GM18909 (cell line): ENCODE results near the gene CCNA1.

Experiments used
- ATAC-seq: cut with Tn5 transposase; IDR thresholded peaks from one replicate; pipeline ENCODE4 v1.9.1; 2021; ENCODE audit warnings: mild to moderate bottlenecking; ENCODE audit not compliant: unreplicated experiment, poor library complexity

The CCNA1 gene

DNA sequence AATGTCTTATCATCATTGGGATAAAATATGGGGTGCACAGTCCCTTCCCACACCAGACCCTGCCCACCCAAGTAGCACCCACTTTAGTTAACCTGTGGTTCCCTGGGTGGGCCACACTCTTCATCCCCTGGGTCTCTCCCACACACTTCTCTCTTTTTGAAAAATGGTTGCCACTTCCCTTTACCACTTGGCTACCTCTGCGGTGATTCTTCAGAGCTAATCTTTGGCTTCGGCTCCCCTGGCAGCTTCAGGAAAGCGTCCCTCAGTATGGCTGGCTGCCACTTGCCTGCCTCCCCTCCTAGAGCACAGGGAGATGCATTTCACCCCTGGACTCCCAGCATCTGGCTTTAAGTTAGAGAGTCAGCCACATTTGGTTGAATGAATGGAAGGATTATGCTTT is 18.2 kb downstream of the CCNA1 start:
- no peak for ATAC-seq

DNA sequence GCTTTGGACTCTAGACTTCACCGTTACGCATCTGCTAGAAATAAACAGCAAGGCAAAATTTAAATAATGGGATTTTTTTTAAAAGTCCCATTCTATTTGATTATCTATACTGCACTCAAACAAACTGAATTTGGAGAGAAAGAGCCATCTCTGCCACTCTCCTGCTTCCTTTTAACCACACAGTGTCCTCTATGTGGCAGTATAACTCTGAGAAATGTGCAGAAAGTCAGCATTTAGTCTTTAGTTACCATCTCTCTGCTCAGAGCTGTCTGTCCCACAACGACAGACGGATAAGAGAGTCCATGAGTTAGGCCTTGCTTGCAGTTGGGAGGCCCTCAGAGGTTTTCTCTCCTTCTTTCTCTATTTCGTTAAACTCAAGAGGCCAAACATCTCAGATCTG is 21.2 kb downstream of the CCNA1 start:
- ATAC-seq: no peak

DNA sequence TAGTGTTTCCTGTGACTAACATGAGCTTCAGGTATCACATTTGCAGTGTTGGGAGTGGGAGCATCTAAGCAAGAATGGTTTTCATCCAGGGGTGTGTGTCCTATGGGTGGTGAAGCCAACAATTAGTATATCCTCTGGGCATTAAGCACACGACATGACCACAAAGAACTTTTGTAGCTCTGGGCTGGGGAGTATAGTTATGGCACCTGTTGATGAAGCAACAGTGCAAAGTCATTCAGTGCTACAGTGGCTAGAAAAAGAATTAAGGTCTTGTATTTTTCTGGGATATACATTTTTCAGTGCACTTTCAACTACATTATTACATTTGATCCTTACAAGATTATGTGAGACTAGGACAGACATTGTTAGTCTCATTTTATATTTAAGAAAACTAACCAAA is 21.8 kb downstream of the CCNA1 start:
- ATAC-seq: no peak

DNA sequence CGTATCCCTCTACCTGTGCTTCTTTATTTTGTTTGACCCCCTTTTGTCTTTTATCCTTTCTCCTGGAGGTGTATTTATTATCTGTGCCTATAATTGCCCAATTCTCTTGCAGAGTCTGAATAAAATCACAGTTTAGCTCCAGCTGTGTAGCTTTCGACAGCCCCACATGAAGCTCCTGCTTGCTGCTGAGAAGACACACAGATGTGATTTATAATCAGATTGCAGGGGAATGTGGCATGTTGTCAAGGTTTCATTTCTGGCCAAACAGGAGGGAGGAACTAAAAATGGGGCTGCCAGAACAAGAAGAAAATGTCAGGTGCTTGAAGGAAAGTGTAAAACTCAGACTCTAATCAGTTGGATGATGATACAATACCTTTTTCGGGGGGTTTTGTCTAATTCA is 22.7 kb downstream of the CCNA1 start:
- no peak for ATAC-seq

DNA sequence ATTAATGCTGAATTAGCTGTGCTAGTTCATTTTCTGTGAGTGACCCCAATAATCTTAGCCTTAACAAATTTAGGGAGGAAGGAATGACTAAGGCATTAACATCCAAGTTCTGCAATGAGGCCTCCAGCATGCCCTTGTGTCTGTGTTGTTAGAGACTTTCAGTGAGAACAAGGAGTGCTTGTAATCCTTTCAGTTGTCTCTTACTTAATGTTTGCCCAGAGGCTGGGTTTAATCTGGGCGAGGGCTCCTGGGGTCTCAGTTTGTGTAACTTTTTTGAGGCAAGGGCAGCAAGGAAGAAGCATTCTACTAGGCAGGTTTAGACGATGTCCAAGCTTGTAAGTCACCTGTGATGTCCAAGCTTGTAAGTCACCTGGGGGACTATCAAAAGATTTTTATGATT is 24.3 kb downstream of the CCNA1 start:
- no peak for ATAC-seq

DNA sequence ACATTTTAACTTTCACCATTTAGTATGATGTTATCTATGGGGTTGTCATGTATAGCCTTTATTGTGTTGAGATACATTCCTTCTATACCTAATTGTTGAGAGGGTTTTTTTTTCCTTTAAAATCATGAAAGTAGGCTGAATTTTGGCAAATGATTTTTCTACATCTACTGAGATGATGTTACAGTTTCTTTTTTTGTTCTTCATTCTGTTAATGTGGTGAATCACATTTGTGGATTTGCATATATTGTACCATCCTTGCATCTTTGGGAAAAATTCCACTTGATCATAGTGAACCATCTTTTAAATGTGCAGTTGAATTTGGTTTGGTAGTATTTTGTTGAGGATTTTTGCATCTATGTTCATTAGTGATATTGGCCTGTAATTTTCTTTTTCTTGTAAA is 29.2 kb downstream of the CCNA1 start:
- ATAC-seq: no peak

DNA sequence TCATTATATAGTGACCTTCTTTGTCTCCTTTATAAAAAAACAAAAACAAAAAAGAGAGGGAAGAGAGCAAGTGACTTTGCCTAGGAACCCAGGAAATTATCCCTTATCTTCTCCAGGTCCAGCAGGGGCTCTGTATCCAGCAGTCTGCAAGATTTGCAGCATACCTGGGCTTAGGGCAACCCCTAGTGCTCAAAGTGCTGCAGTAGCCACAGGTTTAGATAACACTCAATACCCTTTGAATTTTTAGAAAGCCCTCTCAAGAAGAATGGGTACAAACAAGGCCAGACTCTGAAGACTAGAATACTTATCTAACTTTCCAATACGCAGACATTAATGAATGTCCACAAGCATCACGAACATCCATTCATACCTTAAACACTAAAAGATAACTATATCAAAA is 43.2 kb downstream of the CCNA1 start:
- ATAC-seq: no peak

DNA sequence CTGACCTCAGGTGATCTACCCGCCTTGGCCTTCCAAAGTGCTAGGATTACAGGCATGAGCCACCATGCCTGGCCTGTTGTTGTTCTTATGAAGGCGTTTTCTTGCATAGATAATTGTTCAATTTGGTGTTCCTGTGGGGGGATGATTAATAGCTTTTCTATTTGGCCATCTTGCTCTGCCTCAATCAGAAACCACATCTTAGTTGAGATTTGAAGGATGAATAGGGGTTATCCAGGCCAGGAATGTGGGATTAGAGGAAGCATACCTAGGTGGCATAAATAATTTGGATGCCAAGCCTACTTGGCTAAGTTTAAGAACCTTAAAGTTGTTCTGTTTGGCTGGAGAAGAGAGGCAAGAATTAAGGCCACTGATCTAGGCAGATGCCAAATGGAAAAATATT is 44.4 kb downstream of the CCNA1 start:
- no peak for ATAC-seq

DNA sequence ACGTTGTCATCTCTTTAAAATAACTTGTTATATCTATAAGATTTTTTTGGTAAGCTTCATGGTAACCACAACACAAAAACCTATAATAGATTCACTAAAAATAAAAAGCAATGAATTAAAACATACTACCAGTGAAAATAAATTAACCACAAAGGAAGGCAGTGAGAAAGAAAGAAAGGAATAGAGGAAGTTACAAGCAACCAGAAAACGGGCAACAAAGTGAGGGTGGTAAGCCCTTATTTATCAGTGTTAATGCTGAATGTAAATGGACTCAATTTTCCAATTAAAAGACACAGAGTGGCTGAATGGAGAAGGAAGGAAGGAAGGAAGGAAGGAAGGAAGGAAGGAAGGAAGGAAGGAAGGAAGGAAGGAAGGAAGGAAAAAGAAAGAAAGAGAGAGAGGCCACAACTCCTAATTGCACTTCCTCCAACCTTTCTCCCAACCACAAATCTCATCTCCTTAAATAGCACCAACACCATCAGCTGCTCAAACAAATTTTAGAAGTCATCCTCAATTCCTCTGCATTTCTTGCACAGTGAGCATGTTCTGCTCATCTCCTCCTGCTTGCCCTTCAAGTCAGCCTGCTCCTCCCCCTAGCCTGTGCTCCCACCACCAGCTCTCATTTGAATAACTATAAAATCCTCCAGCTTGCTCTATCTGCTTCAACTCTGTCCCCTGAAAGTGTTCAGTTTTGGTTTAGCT is 48.6 kb downstream of the CCNA1 start:
- ATAC-seq: no peak

DNA sequence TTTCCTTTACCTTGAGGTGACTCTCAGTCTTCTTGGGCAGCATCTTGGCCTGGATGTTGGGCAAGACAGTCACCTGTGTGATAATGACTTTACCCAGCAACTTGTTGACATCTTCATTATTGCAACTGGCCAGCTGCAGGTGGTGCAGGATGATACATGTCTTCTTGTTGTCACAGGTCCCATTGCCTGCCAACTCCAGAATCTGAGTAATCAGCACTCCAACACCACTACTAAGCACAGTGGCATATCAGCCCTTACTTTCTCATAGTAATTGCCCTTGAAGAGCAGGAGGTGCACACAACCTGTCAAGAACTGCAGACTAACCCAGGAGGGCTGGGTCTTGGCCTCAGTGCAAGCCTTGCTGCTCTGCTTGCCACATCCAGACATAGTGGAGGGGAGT is 57.8 kb downstream of the CCNA1 start:
- ATAC-seq: no peak
